Measurements from ENCODE around the gene CPVL. TPM values are rescaled to one million over a fixed set of nuclear protein-coding genes. Genes with fewer than 3 reads are reported as not detected.

The CPVL gene
- total and polyA plus RNA-seq, 3 experiments from 2014 or later: 1.0 to 1.3 TPM; not detected in 1

GRCh38 chr7:29030781-29031275 is 115.5 kb downstream of the CPVL start:
- no peak overlapping the region for H3K4me3 ChIP-seq (ENCODE audit: low read length)
- H3K27me3 ChIP-seq (ENCODE audit: insufficient read depth, low read length, poor library complexity, severe bottlenecking): no peaks in the 10 kb centered on the region
- no peaks in the 10 kb centered on the region for H3K36me3 ChIP-seq (ENCODE audit: insufficient read depth, low read length)
- POLR2A ChIA-PET: no interaction called here
- no peaks in the 10 kb centered on the region for H3K4me1 ChIP-seq (ENCODE audit: insufficient read depth, low read length)
- Mint-ChIP-seq H3K9me3 (peaks cover 5 to 20% (median 17%) of the 10 kb centered on the region in 5 donors), H3K27ac (no peak overlapping the region), H3K4me3 (no peak overlapping the region), H3K36me3 (no peaks in the 10 kb centered on the region), H3K27me3 (peaks cover 5 to 6% of the 10 kb centered on the region in 2 donors), H3K4me1 (no peaks in the 10 kb centered on the region)
- no peak for DNase-seq
- no peak overlapping the region for H3K27ac ChIP-seq (ENCODE audit: low read depth, low read length)
- CTCF ChIA-PET: no interaction called here
- no peaks in the 10 kb centered on the region for H3K9me3 ChIP-seq (ENCODE audit: low read length)

DNA sequence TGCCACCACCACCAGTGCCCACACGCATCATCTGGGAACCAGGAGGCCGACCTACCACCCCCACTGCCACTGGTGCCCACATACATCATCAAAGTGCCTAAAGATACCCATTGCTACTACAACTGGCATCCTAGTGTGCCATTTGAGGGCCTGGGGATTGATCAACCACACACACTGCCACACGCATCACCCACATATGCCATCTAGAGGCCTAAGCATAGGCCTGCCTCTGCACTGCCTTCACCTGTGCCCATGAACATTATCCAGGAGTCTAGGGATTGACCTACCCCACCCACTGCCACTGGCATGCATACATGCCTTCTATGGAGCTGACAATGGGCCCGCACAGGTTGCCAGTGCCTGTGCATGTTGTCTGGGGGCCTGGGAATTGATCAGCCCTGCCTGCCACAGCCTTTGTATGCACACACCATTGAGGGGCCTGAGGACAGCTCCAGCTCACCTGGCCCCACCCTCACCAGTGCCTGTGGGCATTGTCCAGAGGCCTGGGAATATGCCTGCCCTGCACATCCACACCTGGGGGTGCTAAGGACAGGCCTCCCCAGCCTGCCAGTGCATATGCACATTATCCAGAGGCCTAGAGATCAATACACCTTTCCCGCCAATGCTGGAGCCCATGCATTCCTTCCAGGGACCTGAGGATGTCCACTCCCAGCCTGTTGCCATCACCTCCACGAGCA is 123.9 kb downstream of the CPVL start:
- CTCF ChIA-PET: no interaction called here
- Histone ChIP-seq H3K36me3 (ENCODE audit: insufficient read depth, low read length) (no peaks in the 10 kb centered on the region), H3K4me1 (ENCODE audit: insufficient read depth, low read length) (no peaks in the 10 kb centered on the region), H3K27me3 (ENCODE audit: insufficient read depth, low read length, poor library complexity, severe bottlenecking) (no peaks in the 10 kb centered on the region), H3K9me3 (ENCODE audit: low read length) (peaks cover 9% of the 10 kb centered on the region), H3K4me3 (ENCODE audit: low read length) (no peak overlapping the region), H3K27ac (ENCODE audit: low read depth, low read length) (no peak overlapping the region)
- Mint-ChIP-seq H3K4me3 (no peak overlapping the region), H3K27ac (no peak overlapping the region), H3K27me3 (peaks cover 4 to 15% of the 10 kb centered on the region in 2 donors), H3K9me3 (peaks cover 12 to 37% (median 32%) of the 10 kb centered on the region in 5 donors), H3K36me3 (peaks cover 0 to 7% (median 0%) of the 10 kb centered on the region in 3 donors), H3K4me1 (no peaks in the 10 kb centered on the region)
- POLR2A ChIA-PET: no interaction called here
- DNase-seq: no peak

GRCh38 chr7:29019896-29020295 is 126.4 kb downstream of the CPVL start:
- peaks cover 0 to 7% (median 0%) of the 10 kb centered on the region in 3 donors for H3K36me3 Mint-ChIP-seq
- peaks cover 9 to 20% (median 17%) of the 10 kb centered on the region in 5 donors for H3K9me3 Mint-ChIP-seq
- H3K27me3 Mint-ChIP-seq: peaks cover 2 to 20% of the 10 kb centered on the region in 2 donors
- Histone ChIP-seq H3K36me3 (ENCODE audit: insufficient read depth, low read length) (no peaks in the 10 kb centered on the region), H3K9me3 (ENCODE audit: low read length) (peaks cover 9% of the 10 kb centered on the region), H3K4me1 (ENCODE audit: insufficient read depth, low read length) (no peaks in the 10 kb centered on the region), H3K27ac (ENCODE audit: low read depth, low read length) (no peak overlapping the region), H3K27me3 (ENCODE audit: insufficient read depth, low read length, poor library complexity, severe bottlenecking) (no peaks in the 10 kb centered on the region), H3K4me3 (ENCODE audit: low read length) (no peak overlapping the region)
- CTCF ChIA-PET: no interaction called here
- DNase-seq: no peak
- H3K4me3 Mint-ChIP-seq: no peak overlapping the region
- POLR2A ChIA-PET: no interaction called here
- H3K4me1 Mint-ChIP-seq: no peaks in the 10 kb centered on the region
- no peak overlapping the region for H3K27ac Mint-ChIP-seq

GRCh38 chr7:29019387-29019786 is 127.0 kb downstream of the CPVL start:
- DNase-seq: no peak
- H3K27ac ChIP-seq (ENCODE audit: low read depth, low read length): no peak overlapping the region
- peaks cover 4% of the 10 kb centered on the region for H3K9me3 ChIP-seq (ENCODE audit: low read length)
- H3K36me3 ChIP-seq (ENCODE audit: insufficient read depth, low read length): no peaks in the 10 kb centered on the region
- Mint-ChIP-seq H3K4me1 (no peaks in the 10 kb centered on the region), H3K27me3 (peaks cover 2 to 20% of the 10 kb centered on the region in 2 donors), H3K4me3 (no peak overlapping the region), H3K36me3 (peaks cover 0 to 7% (median 0%) of the 10 kb centered on the region in 3 donors), H3K27ac (no peak overlapping the region), H3K9me3 (peaks cover 8 to 20% (median 13%) of the 10 kb centered on the region in 5 donors)
- H3K27me3 ChIP-seq (ENCODE audit: insufficient read depth, low read length, poor library complexity, severe bottlenecking): no peaks in the 10 kb centered on the region
- H3K4me1 ChIP-seq (ENCODE audit: insufficient read depth, low read length): no peaks in the 10 kb centered on the region
- ChIA-PET POLR2A (no interaction called here), CTCF (no interaction called here)
- H3K4me3 ChIP-seq (ENCODE audit: low read length): no peak overlapping the region

- Mint-ChIP-seq H3K27me3 (peaks cover 2 to 20% of the 10 kb centered on the region in 2 donors), H3K27ac (no peak overlapping the region), H3K4me1 (no peaks in the 10 kb centered on the region), H3K36me3 (peaks cover 0 to 7% (median 0%) of the 10 kb centered on the region in 3 donors), H3K9me3 (peaks cover 0 to 10% (median 4%) of the 10 kb centered on the region in 5 donors), H3K4me3 (no peak overlapping the region)
- no peak overlapping the region for H3K4me3 ChIP-seq (ENCODE audit: low read length)
- POLR2A ChIA-PET: no interaction called here
- H3K27ac ChIP-seq (ENCODE audit: low read depth, low read length): no peak overlapping the region
- H3K4me1 ChIP-seq (ENCODE audit: insufficient read depth, low read length): no peaks in the 10 kb centered on the region
- H3K27me3 ChIP-seq (ENCODE audit: insufficient read depth, low read length, poor library complexity, severe bottlenecking): no peaks in the 10 kb centered on the region
- no peak for DNase-seq
- H3K9me3 ChIP-seq (ENCODE audit: low read length): no peaks in the 10 kb centered on the region
- H3K36me3 ChIP-seq (ENCODE audit: insufficient read depth, low read length): no peaks in the 10 kb centered on the region
- CTCF ChIA-PET: no interaction called here
Measured at GRCh38 chr7:29017713-29018112, 128.6 kb downstream of the CPVL start.

DNA sequence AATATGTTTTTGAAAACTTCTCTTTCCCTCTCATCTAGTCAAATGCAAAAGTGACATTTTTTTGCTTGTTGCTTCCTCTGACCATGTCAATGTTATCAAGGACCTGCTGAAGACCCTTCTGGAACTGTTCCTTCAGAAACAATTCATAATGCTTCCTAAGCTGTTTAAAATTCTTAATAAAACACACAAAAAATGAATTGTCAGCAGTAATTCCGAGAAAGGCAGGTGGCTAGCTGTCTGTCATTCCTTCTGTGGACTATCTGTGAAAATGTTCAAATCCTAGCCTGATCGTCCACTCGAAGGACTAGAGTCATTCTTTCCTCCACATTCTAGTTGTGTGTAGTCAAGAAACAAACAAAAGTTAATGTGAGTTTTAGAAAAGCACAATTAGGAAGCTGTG is 131.6 kb downstream of the CPVL start:
- DNase-seq: no peak
- no peak overlapping the region for H3K27ac Mint-ChIP-seq
- no peaks in the 10 kb centered on the region for H3K4me1 ChIP-seq (ENCODE audit: insufficient read depth, low read length)
- ChIA-PET POLR2A (no interaction called here), CTCF (no interaction called here)
- H3K27ac ChIP-seq (ENCODE audit: low read depth, low read length): no peak overlapping the region
- no peaks in the 10 kb centered on the region for H3K36me3 Mint-ChIP-seq
- H3K27me3 Mint-ChIP-seq: peaks cover 0 to 8% of the 10 kb centered on the region in 2 donors
- H3K9me3 ChIP-seq (ENCODE audit: low read length): no peaks in the 10 kb centered on the region
- no peak overlapping the region for H3K4me3 Mint-ChIP-seq
- H3K9me3 Mint-ChIP-seq: peaks cover 0 to 2% (median 0%) of the 10 kb centered on the region in 5 donors
- no peaks in the 10 kb centered on the region for H3K4me1 Mint-ChIP-seq
- no peak overlapping the region for H3K4me3 ChIP-seq (ENCODE audit: low read length)
- H3K36me3 ChIP-seq (ENCODE audit: insufficient read depth, low read length): no peaks in the 10 kb centered on the region
- H3K27me3 ChIP-seq (ENCODE audit: insufficient read depth, low read length, poor library complexity, severe bottlenecking): no peaks in the 10 kb centered on the region

DNA sequence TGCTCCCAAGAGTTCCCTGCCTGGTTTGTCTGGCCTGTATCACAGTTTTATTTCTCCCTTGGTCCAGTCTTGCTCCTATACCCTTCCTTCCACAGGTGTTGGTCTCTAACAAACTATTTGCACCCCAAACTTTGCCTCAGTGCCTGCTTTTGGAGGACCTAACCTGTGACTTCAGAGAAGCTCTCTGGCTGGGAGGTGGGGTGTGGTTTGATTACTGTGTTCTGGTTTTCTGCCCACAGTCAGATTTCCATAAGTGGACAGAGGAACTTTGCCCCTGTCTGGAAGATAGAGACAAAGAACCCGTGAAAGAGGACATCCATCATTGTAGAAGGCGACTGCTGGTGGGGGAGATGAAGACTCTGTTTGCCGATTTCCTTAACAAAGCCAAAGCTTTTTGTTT is 132.4 kb downstream of the CPVL start:
- no peaks in the 10 kb centered on the region for H3K36me3 ChIP-seq (ENCODE audit: insufficient read depth, low read length)
- ChIA-PET POLR2A (no interaction called here), CTCF (no interaction called here)
- H3K27me3 ChIP-seq (ENCODE audit: insufficient read depth, low read length, poor library complexity, severe bottlenecking): no peaks in the 10 kb centered on the region
- H3K27ac Mint-ChIP-seq: no peak overlapping the region
- peaks cover 0 to 2% (median 0%) of the 10 kb centered on the region in 5 donors for H3K9me3 Mint-ChIP-seq
- H3K4me1 Mint-ChIP-seq: no peaks in the 10 kb centered on the region
- H3K4me3 ChIP-seq (ENCODE audit: low read length): no peak overlapping the region
- peaks cover 1 to 8% of the 10 kb centered on the region in 2 donors for H3K27me3 Mint-ChIP-seq
- no peaks in the 10 kb centered on the region for H3K4me1 ChIP-seq (ENCODE audit: insufficient read depth, low read length)
- DNase-seq: no peak
- H3K27ac ChIP-seq (ENCODE audit: low read depth, low read length): no peak overlapping the region
- no peaks in the 10 kb centered on the region for H3K36me3 Mint-ChIP-seq
- H3K4me3 Mint-ChIP-seq: no peak overlapping the region
- H3K9me3 ChIP-seq (ENCODE audit: low read length): no peaks in the 10 kb centered on the region

DNA sequence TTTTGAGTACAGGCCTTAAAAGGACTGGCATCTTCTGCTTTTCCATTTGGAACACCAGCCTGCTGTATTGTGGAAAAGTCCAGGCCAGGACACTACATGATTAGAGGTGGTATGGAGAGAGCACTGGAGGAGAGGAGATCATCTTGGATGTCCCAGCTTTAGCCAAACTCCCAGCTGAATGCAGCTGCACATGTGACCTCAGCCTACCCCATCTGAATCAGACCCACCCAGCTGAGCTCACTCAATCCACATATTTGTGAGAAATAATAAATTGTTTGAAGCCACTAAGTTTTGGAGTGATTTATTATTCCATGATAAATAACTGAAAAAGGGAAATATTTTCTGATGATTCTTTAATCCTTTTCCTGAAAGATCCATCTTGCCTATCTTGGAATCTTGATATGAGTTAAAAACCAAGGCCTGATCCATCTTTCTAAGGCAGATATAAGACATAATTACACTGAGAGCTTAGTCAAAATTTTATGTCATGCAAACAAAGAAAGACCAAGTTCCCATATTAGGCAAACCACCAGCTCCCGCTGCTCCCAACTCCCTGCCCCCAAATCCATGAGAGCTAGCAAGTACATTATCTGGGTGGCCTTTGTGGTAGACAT is 133.1 kb downstream of the CPVL start:
- Mint-ChIP-seq H3K9me3 (peaks cover 0 to 2% (median 0%) of the 10 kb centered on the region in 5 donors), H3K27me3 (peaks cover 3 to 8% of the 10 kb centered on the region in 2 donors), H3K36me3 (no peaks in the 10 kb centered on the region), H3K4me3 (no peak overlapping the region), H3K27ac (no peak overlapping the region), H3K4me1 (no peaks in the 10 kb centered on the region)
- Histone ChIP-seq H3K4me3 (ENCODE audit: low read length) (no peak overlapping the region), H3K27me3 (ENCODE audit: insufficient read depth, low read length, poor library complexity, severe bottlenecking) (no peaks in the 10 kb centered on the region), H3K4me1 (ENCODE audit: insufficient read depth, low read length) (no peaks in the 10 kb centered on the region), H3K27ac (ENCODE audit: low read depth, low read length) (no peak overlapping the region), H3K9me3 (ENCODE audit: low read length) (no peaks in the 10 kb centered on the region), H3K36me3 (ENCODE audit: insufficient read depth, low read length) (no peaks in the 10 kb centered on the region)
- ChIA-PET CTCF (no interaction called here), POLR2A (no interaction called here)
- DNase-seq: no peak

All from CD8-positive, alpha-beta memory T cell (primary cell).